K562 (cell line): ENCODE results near the gene POLD3. TPM values are rescaled to one million over a fixed set of nuclear protein-coding genes. Genes with fewer than 3 reads are reported as not detected.

Experiments
- ATAC-seq: fragments of 200-7000 bp; cut with Tn5 transposase; 3 replicates; pipeline ENCODE4 v1.9.1; 2020; ENCODE audit warnings: moderate library complexity
- BruUV-seq: library from RNA; stranded (reverse); fragments of 400-500 nt; replicated peaks from 2 replicates; lab custom pipeline; 2021; lab: Mats Ljungman, UMichigan
- CTCF ChIA-PET: fragments of 300-600 bp; formaldehyde crosslinking; extraction: SDS; loops from one replicate; lab custom pipeline; 2021; ENCODE audit warnings: low intra/inter-chr PET ratio; lab: Yijun Ruan, JAX
- POLR2A ChIA-PET: fragments of 300-600, 350-650 bp; sonication (Branson Sonifier 250); formaldehyde crosslinking; extraction: SDS; loops from one replicate; lab custom pipeline; 2021; ENCODE audit warnings: antibody characterized with exemption, inconsistent platforms; lab: Yijun Ruan, JAX
- DNase-seq, 4 experiments: peaks; one replicate each; pipeline versions ENCODE4 v3.0.0 to v3.0.0-alpha.2; 2011 to 2018; ENCODE audit warnings: low spot score in 3 of 4, mixed read lengths in 3 of 4; ENCODE audit errors: extremely low read depth in 1 of 4
- FAIRE-seq: peaks from 2 replicates; lab custom pipeline; 2011; peaks lifted over from hg19 to GRCh38; lab: Jason Lieb, UNC
- H2AFZ ChIP-seq: 2 replicates; pipeline ENCODE4 v1.6.0; 2011; ENCODE audit warnings: low read depth, low read length, control low read depth, inconsistent platforms
- H3K27ac ChIP-seq: fragments of 200-600 bp; 3 replicates; pipeline ENCODE4 v1.8.0; 2011; ENCODE audit warnings: low read depth, mild to moderate bottlenecking, control low read depth, inconsistent platforms, low read length, moderate library complexity, mixed read lengths; ENCODE audit errors: extremely low read depth
- H3K27me3 ChIP-seq, 2 experiments: fragments of 300-600 bp in 1 of 2; 2 replicates in 1 of 2; 3 replicates in 1 of 2; pipeline versions ENCODE4 v1.6.0 to v1.8.0; 2011; ENCODE audit warnings: inconsistent platforms in 2 of 2, low read length in 2 of 2, mild to moderate bottlenecking in 1 of 2, mixed read lengths in 1 of 2, moderate library complexity in 1 of 2; ENCODE audit not compliant: control insufficient read depth in 2 of 2, insufficient read depth in 2 of 2
- H3K36me3 ChIP-seq: fragments of 300-600 bp; 3 replicates; pipeline ENCODE4 v1.8.0; 2011; ENCODE audit warnings: mild to moderate bottlenecking, low read length, inconsistent platforms; ENCODE audit not compliant: control insufficient read depth, insufficient read depth
- H3K4me1 ChIP-seq, 2 experiments: fragments of 200-600 bp in 1 of 2; replicated peaks in 1 of 2; 2 replicates in 1 of 2; 3 replicates in 1 of 2; pipeline versions ENCODE4 v1.5.1 to v1.8.0; 2011; ENCODE audit warnings: inconsistent platforms in 2 of 2, low read length in 2 of 2, mild to moderate bottlenecking in 1 of 2, mixed read lengths in 1 of 2, moderate library complexity in 1 of 2; ENCODE audit not compliant: control insufficient read depth in 2 of 2, insufficient read depth in 2 of 2
- H3K4me2 ChIP-seq: 2 replicates; pipeline ENCODE4 v1.6.1; 2011; ENCODE audit warnings: low read length, control low read depth, inconsistent platforms, mixed read lengths; ENCODE audit not compliant: insufficient read depth
- H3K4me3 ChIP-seq: fragments of 200-600 bp; sonication (generic), shearing (Covaris generic); 2 replicates; pipeline ENCODE4 v1.5.1; 2016; ENCODE audit warnings: control low read depth, inconsistent platforms
- H3K79me2 ChIP-seq: fragments of 200-600 bp; 3 replicates; pipeline ENCODE4 v1.8.0; 2011; ENCODE audit warnings: low read length, inconsistent platforms; ENCODE audit not compliant: control insufficient read depth, insufficient read depth
- H3K9ac ChIP-seq, 2 experiments: 2 replicates each; pipeline versions ENCODE4 v1.6.0 to v1.6.1; 2011; ENCODE audit warnings: low read depth in 2 of 2, low read length in 2 of 2, control low read depth in 1 of 2, inconsistent platforms in 1 of 2, mild to moderate bottlenecking in 1 of 2, mixed read lengths in 1 of 2; ENCODE audit not compliant: insufficient read depth in 1 of 2
- H3K9me1 ChIP-seq: one replicate; pipeline ENCODE4 v1.6.0; 2011; ENCODE audit warnings: inconsistent platforms, mild to moderate bottlenecking, low read length, moderate library complexity; ENCODE audit not compliant: control insufficient read depth, insufficient read depth
- H3K9me3 ChIP-seq: replicated peaks from 2 replicates; pipeline ENCODE4 v1.5.1; 2011; ENCODE audit warnings: low read depth, low read length, inconsistent platforms; ENCODE audit not compliant: control insufficient read depth, insufficient read depth
- H4K20me1 ChIP-seq: replicated peaks from 2 replicates; pipeline ENCODE4 v1.6.1; 2011; ENCODE audit warnings: low read length, inconsistent platforms, mixed read lengths; ENCODE audit not compliant: control insufficient read depth, insufficient read depth
- ARID3B ChIP-seq: fragments of 250-450 bp; sonication (Bioruptor Pico); IDR thresholded peaks from 2 replicates; pipeline ENCODE4 v1.4.0; 2020; ENCODE audit warnings: borderline replicate concordance
- BRD9 ChIP-seq: fragments of 450-650 bp; IDR thresholded peaks from 2 replicates; pipeline ENCODE4 v1.6.1; 2018; ENCODE audit warnings: low read depth; ENCODE audit not compliant: partially characterized antibody
- CGGBP1 ChIP-seq: fragments of 250-450 bp; sonication (Bioruptor Pico); IDR thresholded peaks from 2 replicates; pipeline ENCODE4 v1.9.0; 2021; ENCODE audit warnings: mild to moderate bottlenecking
- E2F5 ChIP-seq: sonication (generic); formaldehyde crosslinking; IDR thresholded peaks from 2 replicates; pipeline ENCODE4 v1.8.0; 2022; ENCODE audit warnings: mild to moderate bottlenecking, missing genetic modification reagents
- EHMT2 ChIP-seq: fragments of 450-650 bp; IDR thresholded peaks from 2 replicates; pipeline ENCODE4 v1.6.1; 2018; ENCODE audit warnings: antibody characterized with exemption
- EP400 ChIP-seq: fragments of 450-650 bp; IDR thresholded peaks from 2 replicates; pipeline ENCODE4 v1.6.1; 2017; ENCODE audit warnings: antibody characterized with exemption, mild to moderate bottlenecking, moderate library complexity
- FIP1L1 ChIP-seq: fragments of 200-400 bp; formaldehyde crosslinking; IDR thresholded peaks from 2 replicates; pipeline ENCODE4 v1.6.1; 2018; ENCODE audit warnings: mild to moderate bottlenecking, low read depth, low read length; ENCODE audit not compliant: poor library complexity, severe bottlenecking
- LARP7 ChIP-seq: fragments of 450-650 bp; IDR thresholded peaks from 2 replicates; pipeline ENCODE4 v1.6.1; 2016
- MTA3 ChIP-seq: fragments of 450-650 bp; formaldehyde crosslinking; IDR thresholded peaks from 2 replicates; pipeline ENCODE4 v1.6.1; 2017; ENCODE audit warnings: mild to moderate bottlenecking, borderline replicate concordance
- PML ChIP-seq: IDR thresholded peaks from 2 replicates; pipeline ENCODE4 v1.6.1; 2012; ENCODE audit warnings: low read length, inconsistent platforms
- POLR2G ChIP-seq: fragments of 200-400 bp; formaldehyde crosslinking; IDR thresholded peaks from 2 replicates; pipeline ENCODE4 v1.6.1; 2017; ENCODE audit warnings: low read depth, mild to moderate bottlenecking, antibody characterized with exemption, low read length, moderate library complexity
- RFX7 ChIP-seq: fragments of 250-450 bp; sonication (Bioruptor Pico); IDR thresholded peaks from 2 replicates; pipeline ENCODE4 v1.5.1; 2021; ENCODE audit warnings: mild to moderate bottlenecking
- TEAD1 ChIP-seq, 2 experiments: fragments of 450-650 bp in 1 of 2; sonication (generic) in 1 of 2; formaldehyde crosslinking; IDR thresholded peaks; 2 replicates each; pipeline versions ENCODE4 v1.4.0 to v1.8.0; 2020 to 2022; ENCODE audit warnings: mild to moderate bottlenecking in 2 of 2, missing genetic modification reagents in 1 of 2
- ZNF143 ChIP-seq: sonication (generic); formaldehyde crosslinking; IDR thresholded peaks from 2 replicates; pipeline ENCODE4 v1.9.0; 2022; ENCODE audit warnings: mild to moderate bottlenecking, missing genetic modification reagents
- ZNF311 ChIP-seq: fragments of 250-450 bp; sonication (Bioruptor Pico); IDR thresholded peaks from 2 replicates; pipeline ENCODE4 v1.4.0; 2020; ENCODE audit warnings: mild to moderate bottlenecking, moderate library complexity
- ZNF655 ChIP-seq: fragments of 250-450 bp; sonication (Bioruptor Pico); IDR thresholded peaks from 2 replicates; pipeline ENCODE4 v1.5.0; 2021
- ZNF780A ChIP-seq: fragments of 250-450 bp; sonication (Bioruptor Pico); IDR thresholded peaks from 2 replicates; pipeline ENCODE4 v1.5.0; 2021; ENCODE audit warnings: mild to moderate bottlenecking
- WGBS: fragments of 100-300 bp; shearing (Covaris generic); methylation state at CpG from one replicate; pipeline ENCODE4 v1.1.6; 2016; ENCODE audit warnings: low coverage, mixed read lengths; ENCODE audit not compliant: insufficient coverage; ENCODE audit errors: missing lambda C conversion rate; 5-methylcytosine and 5-hydroxymethylcytosine counted together
- in situ Hi-C: fragments of 300-500 bp; cut with MboI; formaldehyde crosslinking; loops from 4 replicates; pipeline ENCODE4 v1.15.0; 2018; ENCODE audit warnings: inconsistent platforms, mixed read lengths
- intact Hi-C: fragments of 100-400 bp; cut with micrococcal nuclease; formaldehyde crosslinking; loops from 2 replicates; pipeline ENCODE4 v1.14.2; 2022
- polyA plus RNA-seq, 8 experiments: library from polyadenylated mRNA; depleted of rRNA in 4 of 8; stranded (reverse) in 5 of 8; unstranded in 3 of 8; fragments of >200 nt; fragmentation: Nextera tagmentation in 2 of 8; fragmentation: Illumina TruSeq in 1 of 8; extraction: Ambion mirVana in 2 of 8; extraction: Trizol in 1 of 8; gene quantifications; 2 replicates each; pipeline versions ENCODE4 v1.2.1 to v1.2.3, GENCODE V29; 2011 to 2014; ENCODE audit warnings: inconsistent platforms in 1 of 8, missing spikeins in 1 of 8
- total RNA-seq, 7 experiments: library from RNA; depleted of rRNA in 6 of 7; stranded (reverse); fragments of >200 nt in 6 of 7; fragmentation: Illumina TruSeq in 2 of 7; extraction: Trizol in 2 of 7; gene quantifications; 2 replicates each; pipeline versions ENCODE4 v1.2.1 to v1.2.3, GENCODE V29; 2011 to 2021; ENCODE audit warnings: low replicate concordance in 1 of 7
- TF ChIP-seq, protein P1 (sequence below): fragments of 450-650 bp; formaldehyde crosslinking; IDR thresholded peaks from 2 replicates; pipeline ENCODE4 v1.4.0; 2020; ENCODE audit warnings: mild to moderate bottlenecking

The POLD3 gene
- total and polyA plus RNA-seq, 9 of the 15 experiments (the other 6 are each of a cell fraction or from before 2014, with no cell fraction given): 10.6 to 40.1 (median 24.6) TPM

DNA sequence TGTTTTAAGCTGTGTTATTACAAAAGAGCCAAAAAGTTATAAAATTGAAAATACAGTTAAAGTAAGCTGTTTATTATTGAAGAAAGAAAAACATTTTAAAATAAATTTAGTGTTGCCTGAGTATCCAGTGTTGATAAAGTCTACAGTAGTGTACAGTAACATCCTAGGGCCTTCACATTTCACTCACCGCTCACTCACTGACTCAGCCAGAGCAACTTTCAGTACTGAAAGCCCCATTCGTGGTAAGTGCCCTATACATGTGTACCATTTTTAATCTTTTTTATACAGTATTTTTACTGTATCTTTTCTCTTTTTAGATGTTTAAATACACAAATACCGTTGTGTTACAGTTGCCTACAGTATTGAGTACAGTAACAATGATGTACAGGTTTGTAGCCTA lies 35.0 kb downstream of the POLD3 start:
- H3K4me3 ChIP-seq: no peak overlapping the region
- H3K4me2 ChIP-seq: no peak overlapping the region
- in situ Hi-C loops: no loop called here
- POLR2A ChIA-PET: interaction anchor here (0.7 kb wide), 1 partner anchor 14 kb away, joined by 3 read pairs; no protein-coding TSS in a partner anchor
- no peaks in the 10 kb centered on the region for H3K4me1 ChIP-seq
- TF ChIP-seq EHMT2 (no peak), PML (no peak), POLR2G (no peak), MTA3 (no peak), ARID3B (CRISPR knock-in tag) (no peak), ZNF780A (CRISPR knock-in tag) (no peak), ZNF655 (CRISPR knock-in tag) (no peak), EP400 (no peak), BRD9 (no peak), ZNF143 (no peak), RFX7 (no peak), FIP1L1 (no peak), TEAD1 (CRISPR knock-in tag; IDR thresholded peaks at IDR 0.05) (no peak), CGGBP1 (CRISPR knock-in tag) (no peak), LARP7 (no peak), E2F5 (CRISPR knock-in tag) (no peak), ZNF311 (CRISPR knock-in tag) (no peak)
- TF ChIP-seq, protein P1, sequence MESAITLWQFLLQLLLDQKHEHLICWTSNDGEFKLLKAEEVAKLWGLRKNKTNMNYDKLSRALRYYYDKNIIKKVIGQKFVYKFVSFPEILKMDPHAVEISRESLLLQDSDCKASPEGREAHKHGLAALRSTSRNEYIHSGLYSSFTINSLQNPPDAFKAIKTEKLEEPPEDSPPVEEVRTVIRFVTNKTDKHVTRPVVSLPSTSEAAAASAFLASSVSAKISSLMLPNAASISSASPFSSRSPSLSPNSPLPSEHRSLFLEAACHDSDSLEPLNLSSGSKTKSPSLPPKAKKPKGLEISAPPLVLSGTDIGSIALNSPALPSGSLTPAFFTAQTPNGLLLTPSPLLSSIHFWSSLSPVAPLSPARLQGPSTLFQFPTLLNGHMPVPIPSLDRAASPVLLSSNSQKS (CRISPR knock-in tag): no peak
- TF ChIP-seq, all 486 proteins: peak for 0
- FAIRE-seq (no peak), ATAC-seq (no peak), DNase-seq (no peak)
- intact Hi-C loops: no loop called here
- Histone ChIP-seq H3K36me3 (peaks cover 46% of the 10 kb centered on the region), H3K27ac (no peak overlapping the region), H4K20me1 (no peaks in the 10 kb centered on the region), H3K27me3 (no peaks in the 10 kb centered on the region), H3K9ac (no peak overlapping the region), H3K9me3 (no peaks in the 10 kb centered on the region), H3K79me2 (no peaks in the 10 kb centered on the region), H3K9me1 (no peaks in the 10 kb centered on the region), H2AFZ (no peak overlapping the region)
- 83% methylated on average over 3 of the region's 3 CpGs for WGBS
- CTCF ChIA-PET: no interaction called here
- BruUV-seq: no TSS peak
